HEK293 (cell line): ENCODE measurements around the gene HOXB8.

ENCODE experiments used
- FEZF1 ChIP-seq: fragments of 450-650 bp; formaldehyde crosslinking; IDR thresholded peaks from 2 replicates; pipeline ENCODE4 v1.5.1; 2016; ENCODE audit warnings: missing biosample characterization, missing genetic modification characterization
- INSM2 ChIP-seq: fragments of 450-650 bp; formaldehyde crosslinking; IDR thresholded peaks from 2 replicates; pipeline ENCODE4 v1.5.1; 2016; ENCODE audit warnings: missing biosample characterization, missing genetic modification characterization
- KLF16 ChIP-seq: fragments of 450-650 bp; formaldehyde crosslinking; IDR thresholded peaks from 2 replicates; pipeline ENCODE4 v1.5.1; 2017; ENCODE audit warnings: missing biosample characterization, missing genetic modification characterization
- PRDM10 ChIP-seq: fragments of 450-650 bp; formaldehyde crosslinking; IDR thresholded peaks from 2 replicates; pipeline ENCODE4 v1.5.1; 2016; ENCODE audit warnings: missing biosample characterization, missing genetic modification characterization
- ZBTB48 ChIP-seq: fragments of 450-650 bp; formaldehyde crosslinking; IDR thresholded peaks from 2 replicates; pipeline ENCODE4 v1.5.1; 2016; ENCODE audit warnings: missing biosample characterization, missing genetic modification characterization
- ZNF146 ChIP-seq: fragments of 450-650 bp; formaldehyde crosslinking; IDR thresholded peaks from 2 replicates; pipeline ENCODE4 v1.5.1; 2016; ENCODE audit warnings: missing biosample characterization, missing genetic modification characterization
- ZNF16 ChIP-seq: fragments of 450-650 bp; formaldehyde crosslinking; IDR thresholded peaks from 2 replicates; pipeline ENCODE4 v1.5.1; 2016; ENCODE audit warnings: low read depth, missing biosample characterization, missing genetic modification characterization
- ZNF2 ChIP-seq: fragments of 450-650 bp; formaldehyde crosslinking; IDR thresholded peaks from 2 replicates; pipeline ENCODE4 v1.5.1; 2016; ENCODE audit warnings: missing biosample characterization, missing genetic modification characterization
- ZNF239 ChIP-seq: fragments of 450-650 bp; formaldehyde crosslinking; IDR thresholded peaks from 2 replicates; pipeline ENCODE4 v1.5.1; 2016; ENCODE audit warnings: missing biosample characterization, missing genetic modification characterization
- ZNF248 ChIP-seq: fragments of 450-650 bp; formaldehyde crosslinking; IDR thresholded peaks from 2 replicates; pipeline ENCODE4 v1.5.1; 2017; ENCODE audit warnings: missing biosample characterization, missing genetic modification characterization
- ZNF426 ChIP-seq: fragments of 450-650 bp; formaldehyde crosslinking; IDR thresholded peaks from 2 replicates; pipeline ENCODE4 v1.5.1; 2017; ENCODE audit warnings: missing biosample characterization, missing genetic modification characterization, mild to moderate bottlenecking, inconsistent platforms, moderate library complexity
- ZNF513 ChIP-seq: fragments of 450-650 bp; IDR thresholded peaks from 2 replicates; pipeline ENCODE4 v1.5.1; 2018; ENCODE audit warnings: missing biosample characterization, missing genetic modification characterization
- ZNF530 ChIP-seq: fragments of 450-650 bp; formaldehyde crosslinking; IDR thresholded peaks from 2 replicates; pipeline ENCODE4 v1.5.1; 2016; ENCODE audit warnings: low read depth, missing biosample characterization, missing genetic modification characterization
- ZNF560 ChIP-seq: fragments of 450-650 bp; formaldehyde crosslinking; IDR thresholded peaks from 2 replicates; pipeline ENCODE4 v1.5.1; 2017; ENCODE audit warnings: missing biosample characterization, missing genetic modification characterization, borderline replicate concordance
- ZNF626 ChIP-seq: fragments of 450-650 bp; sonication (Bioruptor Pico); formaldehyde crosslinking; IDR thresholded peaks from 2 replicates; pipeline ENCODE4 v1.5.1; 2018; ENCODE audit warnings: missing biosample characterization, missing genetic modification characterization, inconsistent platforms
- ZNF654 ChIP-seq: fragments of 450-650 bp; formaldehyde crosslinking; IDR thresholded peaks from 2 replicates; pipeline ENCODE4 v1.5.1; 2016; ENCODE audit warnings: low read depth, missing biosample characterization, missing genetic modification characterization
- ZNF658 ChIP-seq: fragments of 450-650 bp; formaldehyde crosslinking; IDR thresholded peaks from 2 replicates; pipeline ENCODE4; 2016; ENCODE audit warnings: missing biosample characterization, missing genetic modification characterization
- ZNF664 ChIP-seq: fragments of 450-650 bp; formaldehyde crosslinking; IDR thresholded peaks from 2 replicates; pipeline ENCODE4 v1.5.1; 2016; ENCODE audit warnings: missing biosample characterization, missing genetic modification characterization
- ZNF776 ChIP-seq: fragments of 450-650 bp; formaldehyde crosslinking; IDR thresholded peaks from 2 replicates; pipeline ENCODE4 v1.5.0; 2017; ENCODE audit warnings: missing biosample characterization, missing genetic modification characterization, borderline replicate concordance
- ZSCAN5A ChIP-seq: fragments of 450-650 bp; formaldehyde crosslinking; IDR thresholded peaks from 2 replicates; pipeline ENCODE4 v1.5.1; 2016; ENCODE audit warnings: missing biosample characterization, missing genetic modification characterization
- ZXDB ChIP-seq: fragments of 450-650 bp; formaldehyde crosslinking; IDR thresholded peaks from 2 replicates; pipeline ENCODE4 v1.5.1; 2016; ENCODE audit warnings: missing biosample characterization, missing genetic modification characterization
- TF ChIP-seq, protein P1 (sequence below): fragments of 450-650 bp; formaldehyde crosslinking; IDR thresholded peaks from 2 replicates; pipeline ENCODE4 v1.5.1; 2016; ENCODE audit warnings: missing biosample characterization, missing genetic modification characterization
- TF ChIP-seq, protein P2 (sequence below): fragments of 450-650 bp; formaldehyde crosslinking; IDR thresholded peaks from 2 replicates; pipeline ENCODE4 v1.5.1; 2016; ENCODE audit warnings: missing biosample characterization, missing genetic modification characterization

Gene HOXB8

GRCh38 chr17:48577330-48577945 lies 37.7 kb downstream of the HOXB8 start (continued):
- TF ChIP-seq PRDM10 (tag by site-specific recombination) (peak; percentile 63), ZNF560 (tag by site-specific recombination) (no peak), ZNF16 (tag by site-specific recombination) (no peak), ZNF658 (tag by site-specific recombination) (no peak), INSM2 (peak; percentile 92), ZNF530 (tag by site-specific recombination) (no peak), FEZF1 (tag by site-specific recombination) (peak; percentile 98), KLF16 (tag by site-specific recombination) (peak; percentile 91), ZNF426 (tag by site-specific recombination) (no peak), ZNF239 (tag by site-specific recombination) (no peak), ZNF513 (tag by site-specific recombination) (peak; percentile 97), ZXDB (tag by site-specific recombination) (peak; percentile 97), ZNF664 (tag by site-specific recombination) (no peak; the same call in 1 of the 2 replicates), ZSCAN5A (no peak), ZNF2 (tag by site-specific recombination) (peak; percentile 66), ZNF776 (tag by site-specific recombination) (no peak), ZBTB48 (0 out of 2 replicates have a peak, but pooled peaks have one; percentile 9), ZNF654 (tag by site-specific recombination) (peak; percentile 30; the same call in 1 of the 2 replicates), ZNF146 (tag by site-specific recombination) (0 out of 2 replicates have a peak, but pooled peaks have one; percentile 17), ZNF626 (tag by site-specific recombination) (no peak), ZNF248 (tag by site-specific recombination) (no peak)
- TF ChIP-seq, protein P1, sequence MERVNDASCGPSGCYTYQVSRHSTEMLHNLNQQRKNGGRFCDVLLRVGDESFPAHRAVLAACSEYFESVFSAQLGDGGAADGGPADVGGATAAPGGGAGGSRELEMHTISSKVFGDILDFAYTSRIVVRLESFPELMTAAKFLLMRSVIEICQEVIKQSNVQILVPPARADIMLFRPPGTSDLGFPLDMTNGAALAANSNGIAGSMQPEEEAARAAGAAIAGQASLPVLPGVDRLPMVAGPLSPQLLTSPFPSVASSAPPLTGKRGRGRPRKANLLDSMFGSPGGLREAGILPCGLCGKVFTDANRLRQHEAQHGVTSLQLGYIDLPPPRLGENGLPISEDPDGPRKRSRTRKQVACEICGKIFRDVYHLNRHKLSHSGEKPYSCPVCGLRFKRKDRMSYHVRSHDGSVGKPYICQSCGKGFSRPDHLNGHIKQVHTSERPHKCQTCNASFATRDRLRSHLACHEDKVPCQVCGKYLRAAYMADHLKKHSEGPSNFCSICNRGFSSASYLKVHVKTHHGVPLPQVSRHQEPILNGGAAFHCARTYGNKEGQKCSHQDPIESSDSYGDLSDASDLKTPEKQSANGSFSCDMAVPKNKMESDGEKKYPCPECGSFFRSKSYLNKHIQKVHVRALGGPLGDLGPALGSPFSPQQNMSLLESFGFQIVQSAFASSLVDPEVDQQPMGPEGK (tag by site-specific recombination), result peak; percentile 92
- TF ChIP-seq, protein P2, sequence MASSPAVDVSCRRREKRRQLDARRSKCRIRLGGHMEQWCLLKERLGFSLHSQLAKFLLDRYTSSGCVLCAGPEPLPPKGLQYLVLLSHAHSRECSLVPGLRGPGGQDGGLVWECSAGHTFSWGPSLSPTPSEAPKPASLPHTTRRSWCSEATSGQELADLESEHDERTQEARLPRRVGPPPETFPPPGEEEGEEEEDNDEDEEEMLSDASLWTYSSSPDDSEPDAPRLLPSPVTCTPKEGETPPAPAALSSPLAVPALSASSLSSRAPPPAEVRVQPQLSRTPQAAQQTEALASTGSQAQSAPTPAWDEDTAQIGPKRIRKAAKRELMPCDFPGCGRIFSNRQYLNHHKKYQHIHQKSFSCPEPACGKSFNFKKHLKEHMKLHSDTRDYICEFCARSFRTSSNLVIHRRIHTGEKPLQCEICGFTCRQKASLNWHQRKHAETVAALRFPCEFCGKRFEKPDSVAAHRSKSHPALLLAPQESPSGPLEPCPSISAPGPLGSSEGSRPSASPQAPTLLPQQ (tag by site-specific recombination), result peak; percentile 98
